OCI-LY7 (cell line): Measurements from ENCODE around the gene MTUS2.
"Not testable (repeated sequence)": the region's sequence is repeated elsewhere in the genome, so short reads cannot be mapped to it uniquely, and the experiment has no call there.

Experiments
- EZH2phosphoT487 ChIP-seq: fragments of 200-600 bp; sonication (generic); IDR thresholded peaks from 2 replicates; pipeline ENCODE4 v1.6.1; 2018; ENCODE audit warnings: low read depth, borderline replicate concordance, mild to moderate bottlenecking, mixed run types, antibody characterized with exemption, low read length, moderate library complexity, mixed read lengths
- TF ChIP-seq, protein P1 (sequence below): fragments of 200-600 bp; sonication (generic); conservative IDR thresholded peaks from 2 replicates; pipeline ENCODE4 v1.5.1; 2014; ENCODE audit warnings: mild to moderate bottlenecking, antibody characterized with exemption, low read length, moderate library complexity, mixed read lengths

DNA sequence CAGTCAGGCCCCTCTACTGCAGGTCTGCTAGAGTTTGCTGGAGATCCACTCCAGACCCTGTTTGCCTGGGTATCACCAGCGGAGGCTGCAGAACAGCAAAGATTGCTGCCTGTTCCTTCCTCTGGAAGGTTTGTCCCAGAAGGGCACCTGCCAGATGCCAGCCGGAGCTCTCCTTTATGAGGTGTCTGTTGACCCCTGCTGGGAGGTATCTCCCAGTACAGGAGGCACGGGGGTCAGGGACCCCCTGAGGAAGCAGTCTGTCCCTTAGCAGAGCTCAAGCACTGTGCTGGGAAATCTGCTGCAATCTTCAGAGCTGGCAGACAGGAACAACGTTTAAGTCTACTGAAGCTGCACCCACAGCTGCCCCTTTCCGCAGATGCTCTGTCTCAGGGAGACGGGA lies 382.6 kb downstream of the MTUS2 start:
- TF ChIP-seq, protein P1, sequence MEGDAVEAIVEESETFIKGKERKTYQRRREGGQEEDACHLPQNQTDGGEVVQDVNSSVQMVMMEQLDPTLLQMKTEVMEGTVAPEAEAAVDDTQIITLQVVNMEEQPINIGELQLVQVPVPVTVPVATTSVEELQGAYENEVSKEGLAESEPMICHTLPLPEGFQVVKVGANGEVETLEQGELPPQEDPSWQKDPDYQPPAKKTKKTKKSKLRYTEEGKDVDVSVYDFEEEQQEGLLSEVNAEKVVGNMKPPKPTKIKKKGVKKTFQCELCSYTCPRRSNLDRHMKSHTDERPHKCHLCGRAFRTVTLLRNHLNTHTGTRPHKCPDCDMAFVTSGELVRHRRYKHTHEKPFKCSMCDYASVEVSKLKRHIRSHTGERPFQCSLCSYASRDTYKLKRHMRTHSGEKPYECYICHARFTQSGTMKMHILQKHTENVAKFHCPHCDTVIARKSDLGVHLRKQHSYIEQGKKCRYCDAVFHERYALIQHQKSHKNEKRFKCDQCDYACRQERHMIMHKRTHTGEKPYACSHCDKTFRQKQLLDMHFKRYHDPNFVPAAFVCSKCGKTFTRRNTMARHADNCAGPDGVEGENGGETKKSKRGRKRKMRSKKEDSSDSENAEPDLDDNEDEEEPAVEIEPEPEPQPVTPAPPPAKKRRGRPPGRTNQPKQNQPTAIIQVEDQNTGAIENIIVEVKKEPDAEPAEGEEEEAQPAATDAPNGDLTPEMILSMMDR: not testable (repeated sequence)
- TF ChIP-seq EZH2phosphoT487: not testable (repeated sequence)
